IPS DF 4.7 (cell line): ENCODE measurements around the gene PPP1R12A.

ENCODE experiments used
- DNase-seq: peaks from one replicate; pipeline ENCODE4 v3.0.0-alpha.2; 2013; ENCODE audit warnings: low spot score; ENCODE audit errors: extremely low read depth

Gene PPP1R12A

DNA sequence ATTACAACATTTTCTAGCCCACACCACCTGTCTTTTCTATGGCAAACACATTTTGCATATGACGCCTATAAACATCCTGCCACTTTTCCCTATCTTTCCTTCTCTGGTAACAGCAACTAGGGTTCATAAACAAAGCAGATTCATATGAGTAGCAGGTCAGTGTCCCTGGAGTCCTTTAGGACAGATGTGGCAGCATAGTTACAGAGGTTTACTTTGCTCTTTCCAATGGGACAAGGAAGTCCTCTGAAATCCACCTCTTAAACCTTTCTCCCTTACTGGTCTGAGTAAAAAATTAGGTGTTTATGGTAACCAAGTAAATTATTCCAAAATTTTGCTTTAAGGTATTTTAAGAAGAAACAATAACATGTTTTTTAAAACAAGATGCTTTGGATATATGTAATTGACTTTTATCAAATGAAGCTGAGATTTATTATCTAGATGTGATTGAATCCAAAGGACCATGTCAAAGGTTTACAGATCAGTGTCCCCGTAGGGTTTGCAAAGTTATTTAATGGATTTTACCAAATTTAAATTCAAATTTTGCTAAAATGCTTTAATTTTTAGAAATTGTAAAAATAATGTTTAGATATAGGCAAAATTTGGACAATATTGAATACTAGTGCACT is 164.9 kb downstream of the PPP1R12A start:
- DNase-seq: no peak

DNA sequence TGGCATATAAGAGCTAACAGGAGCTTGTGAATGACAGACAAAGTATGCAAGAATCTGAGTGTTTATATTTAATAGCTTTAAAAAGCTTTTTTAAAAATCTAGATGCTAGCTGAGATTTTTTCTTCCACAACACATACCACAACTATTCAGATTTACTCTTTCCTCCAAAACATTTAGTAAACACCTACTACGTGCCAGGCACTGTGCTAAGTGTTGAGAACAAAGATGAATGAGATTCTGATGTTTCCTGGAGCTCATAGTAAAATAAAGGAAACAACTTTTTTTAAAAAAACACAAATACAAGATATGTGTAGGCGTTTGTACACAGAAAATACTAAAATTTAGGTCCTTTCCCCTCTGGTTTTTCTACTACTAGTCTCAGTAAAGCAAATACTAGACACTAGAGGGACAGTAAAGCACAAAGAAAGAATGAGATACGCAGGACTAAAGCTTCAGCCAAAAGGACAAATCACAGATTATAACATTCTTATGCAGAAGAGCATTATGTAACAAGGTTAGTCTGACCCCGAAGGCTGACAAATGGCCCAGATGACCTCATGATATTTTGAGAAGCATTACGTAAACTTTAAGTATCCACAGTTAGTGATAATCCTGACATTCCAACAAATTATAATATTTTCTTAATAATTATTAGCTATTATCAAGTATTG is 165.6 kb downstream of the PPP1R12A start:
- DNase-seq: no peak

DNA sequence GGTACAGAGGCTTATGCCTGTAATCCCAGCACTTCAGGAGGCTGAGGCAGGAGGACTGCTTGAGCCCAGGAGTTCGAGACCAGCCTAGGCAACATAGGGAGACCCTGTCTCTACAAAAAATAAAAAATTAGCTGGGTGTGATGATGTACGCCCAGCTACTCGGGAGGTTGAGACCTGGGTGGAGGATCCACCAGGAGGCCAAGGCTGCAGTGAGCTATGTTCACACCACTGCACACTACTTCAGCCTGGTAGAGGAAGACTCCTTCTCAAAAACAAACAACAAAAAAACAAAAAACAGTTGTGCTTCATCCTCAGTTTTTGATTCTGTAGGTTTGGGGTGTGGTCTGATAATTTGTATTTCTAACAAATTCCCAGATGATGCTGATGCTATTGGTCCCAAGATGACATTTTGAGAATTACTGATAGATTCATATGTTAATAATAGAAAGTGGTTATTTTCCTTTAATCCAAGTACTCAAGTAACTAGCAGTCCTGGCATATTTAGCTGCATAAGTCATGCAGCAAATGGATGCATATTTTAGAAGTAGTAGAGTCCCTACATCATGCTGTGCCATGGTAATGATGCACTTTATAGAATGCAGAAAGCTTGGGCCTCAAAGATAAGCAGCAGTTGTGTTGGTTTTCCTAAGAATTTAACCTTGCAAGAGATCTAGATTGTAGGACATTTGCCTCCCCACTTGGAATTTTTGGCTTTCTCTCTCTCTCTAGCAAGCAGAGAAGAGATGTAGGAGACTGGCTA is 168.0 kb downstream of the PPP1R12A start:
- DNase-seq: no peak

DNA sequence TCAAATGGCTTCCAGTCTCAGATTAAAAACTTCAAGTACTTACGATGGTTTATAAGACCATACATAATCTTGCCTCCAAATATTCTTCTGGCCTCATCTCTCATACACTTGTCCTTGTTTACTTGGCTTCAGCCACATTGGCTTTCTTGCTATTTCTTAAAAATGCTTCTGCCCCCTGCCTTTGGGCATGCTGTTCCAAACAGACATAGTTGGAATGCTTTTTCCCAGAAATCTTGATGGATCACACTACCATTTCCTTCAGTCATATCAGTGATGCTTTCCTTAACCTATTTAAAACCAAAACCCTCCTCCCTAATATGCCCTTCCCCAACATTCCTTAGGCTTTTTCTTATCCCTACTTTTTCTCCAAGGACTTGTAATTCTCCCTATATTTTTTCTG is 169.7 kb downstream of the PPP1R12A start:
- DNase-seq: no peak

DNA sequence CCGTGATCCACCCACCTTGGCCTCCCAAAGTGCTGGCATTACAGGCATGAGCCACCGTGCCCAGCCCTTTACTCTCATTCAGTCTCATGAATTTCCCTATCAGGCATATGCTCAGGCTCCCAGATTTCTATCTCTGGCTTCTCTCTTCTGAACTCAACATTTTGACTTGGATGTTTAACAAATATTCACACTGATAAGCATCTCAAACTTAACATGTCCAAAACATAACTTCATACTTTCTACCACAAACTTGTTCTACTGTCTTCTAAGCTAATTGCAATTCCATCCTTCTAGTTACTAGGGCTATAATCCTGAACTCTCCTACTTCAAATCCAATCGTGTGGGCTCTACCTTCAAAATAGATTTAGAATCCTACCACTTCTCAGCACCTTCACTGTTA is 170.3 kb downstream of the PPP1R12A start:
- DNase-seq: no peak

DNA sequence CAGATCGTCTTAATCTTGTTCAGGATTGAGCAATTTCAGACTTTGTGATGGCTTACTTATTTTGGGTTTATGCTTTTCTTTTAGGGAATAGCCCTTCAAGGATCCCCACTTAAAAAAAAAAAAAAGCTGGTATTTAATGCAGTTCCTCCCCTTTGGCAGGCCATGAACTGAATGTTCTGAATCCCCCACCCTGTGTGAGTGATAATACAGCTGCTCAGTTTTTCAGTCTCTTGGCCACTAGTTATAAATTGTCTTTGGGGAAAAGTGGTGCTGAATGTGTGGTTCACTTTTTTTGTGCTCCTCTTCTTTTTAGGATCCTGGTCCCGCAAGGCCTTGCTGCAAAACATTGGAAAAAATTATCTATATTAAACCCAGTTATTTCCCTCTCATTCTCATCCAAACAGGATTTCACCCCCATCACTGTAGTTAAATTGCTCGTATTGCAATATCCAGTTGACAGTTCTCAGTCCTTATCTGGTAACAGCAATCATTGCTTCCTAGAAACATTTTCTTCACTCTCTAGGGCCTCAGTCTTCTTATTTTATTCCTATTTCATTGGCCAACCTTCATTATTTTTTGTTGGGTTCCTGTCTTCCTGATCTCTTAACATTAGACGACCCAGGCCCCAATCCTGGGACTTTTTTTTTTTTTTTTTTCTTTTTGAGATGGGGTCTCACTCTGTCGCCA is 171.0 kb downstream of the PPP1R12A start:
- no peak for DNase-seq

DNA sequence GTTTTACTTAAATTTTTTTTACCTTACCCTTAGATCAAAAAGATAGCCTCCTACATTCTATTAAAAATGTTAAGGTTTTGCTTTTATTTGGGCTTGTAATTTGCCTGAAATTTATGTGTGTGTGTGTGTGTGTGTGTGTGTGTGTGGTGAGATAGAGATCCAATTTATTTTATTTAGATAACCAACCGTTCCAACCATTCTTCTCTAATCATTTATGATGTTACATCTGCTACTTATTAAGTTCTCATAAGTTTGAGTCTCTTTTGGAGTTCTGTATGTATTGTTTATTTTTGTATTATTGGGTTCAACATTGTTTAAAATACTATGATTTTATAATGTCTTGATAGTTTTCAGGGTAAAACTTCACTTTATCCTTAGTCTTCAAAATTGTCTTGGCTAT is 173.6 kb downstream of the PPP1R12A start:
- no peak for DNase-seq

DNA sequence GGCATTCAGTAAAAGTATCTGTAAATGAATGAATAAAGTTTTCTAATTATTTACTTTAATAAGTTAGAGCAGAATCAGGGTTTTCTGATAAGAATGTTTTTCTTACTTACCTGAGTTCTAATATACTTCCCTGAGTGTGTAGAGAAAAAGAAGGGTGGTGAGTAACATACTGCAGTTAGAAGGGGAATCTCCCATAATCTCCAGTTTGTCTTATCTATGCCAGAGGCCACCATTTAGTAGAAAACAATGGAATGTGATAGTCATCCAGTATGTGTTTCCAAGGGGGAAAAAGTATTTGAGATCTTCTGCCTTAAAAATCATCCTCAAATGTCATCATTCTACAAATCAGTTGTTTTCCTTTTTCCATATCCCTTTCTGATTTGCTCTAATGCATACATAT is 187.6 kb downstream of the PPP1R12A start:
- DNase-seq: no peak

DNA sequence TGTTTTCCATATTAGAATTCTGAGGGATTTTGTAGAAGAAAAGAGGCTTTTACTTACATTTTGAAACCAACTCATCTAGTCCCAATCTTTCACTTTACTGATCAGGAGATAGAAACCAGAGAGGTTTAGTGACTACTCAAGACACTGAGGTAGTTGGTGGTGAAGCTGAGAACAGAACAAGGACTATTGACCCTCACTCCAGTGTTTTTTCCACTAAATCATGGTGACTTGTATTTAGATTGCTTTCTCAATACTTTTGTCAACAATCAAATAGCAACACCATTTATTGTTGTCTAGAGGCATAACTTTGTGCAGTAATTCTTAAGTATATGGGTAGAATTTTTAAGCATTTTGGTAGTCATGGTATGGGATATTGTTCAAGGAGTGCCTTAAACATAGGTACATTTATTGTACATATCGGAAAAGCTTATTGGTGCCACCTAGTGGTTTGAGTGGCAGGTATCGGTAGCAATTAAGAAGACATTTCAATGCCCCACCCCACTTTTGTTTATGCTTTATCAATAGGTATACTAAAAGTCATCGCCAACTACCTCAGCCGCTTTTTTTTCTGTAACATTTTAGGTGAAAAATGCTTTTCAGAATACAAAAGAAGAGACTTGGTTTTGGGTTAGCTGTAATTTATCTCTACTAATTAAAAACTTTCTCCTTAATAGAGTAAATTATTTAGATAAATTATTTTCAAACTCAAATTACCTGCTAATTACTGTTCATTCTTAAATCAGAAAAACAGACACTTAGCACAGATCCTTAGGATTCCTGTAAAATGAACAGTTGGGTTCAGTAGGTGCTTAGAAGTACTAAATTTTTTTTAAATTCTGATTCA is 196.8 kb downstream of the PPP1R12A start:
- peak; percentile 58 for DNase-seq

DNA sequence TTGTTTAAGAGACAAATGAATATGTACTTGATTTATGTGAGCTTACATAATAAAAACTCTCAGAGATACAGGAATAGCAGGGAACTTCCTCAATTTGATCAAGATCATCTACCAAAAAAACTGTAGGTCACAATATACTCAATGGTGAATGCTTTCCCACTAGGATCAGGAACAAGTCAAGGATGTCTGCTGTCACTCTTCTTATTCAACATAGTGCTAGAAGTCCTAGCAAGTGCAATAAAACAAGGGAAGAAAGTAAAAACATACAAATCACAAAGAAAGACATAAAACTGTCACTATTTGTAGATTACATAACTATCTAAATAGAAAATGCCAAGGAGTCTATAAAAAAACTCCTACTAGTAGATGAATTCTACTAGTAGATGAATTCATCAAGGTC is 202.3 kb downstream of the PPP1R12A start:
- DNase-seq: no peak

DNA sequence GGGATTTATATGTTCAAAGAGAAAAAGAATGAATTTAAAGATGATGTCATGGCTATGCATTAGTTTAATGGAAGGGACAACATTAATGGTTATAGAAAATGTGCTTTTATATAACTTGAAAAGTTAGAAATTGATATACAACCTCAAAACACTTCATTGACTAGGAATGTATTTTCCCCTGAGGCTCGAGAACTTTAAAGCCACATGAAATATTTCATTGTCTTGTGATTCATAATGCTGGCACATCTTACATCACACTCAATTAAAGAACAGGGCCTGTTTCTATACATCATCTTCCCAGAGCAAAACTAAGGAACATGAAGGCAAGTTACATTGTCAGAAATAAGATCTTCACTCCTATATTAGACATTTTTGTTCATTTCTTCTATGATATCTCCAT is 208.9 kb downstream of the PPP1R12A start:
- no peak for DNase-seq
